RWPE2 (cell line): ENCODE data around the gene PRRC2B.

Experiments
- ATAC-seq: fragments of 200-7000 bp; cut with Tn5 transposase; 3 replicates; pipeline ENCODE4 v1.9.1; 2021; ENCODE audit warnings: low read depth
- DNase-seq: peaks from one replicate; pipeline ENCODE4 v3.0.0-alpha.2; 2020; ENCODE audit warnings: low spot score
- H3K27ac ChIP-seq: fragments of 450-650 bp; 2 replicates; pipeline ENCODE4 v1.5.1; 2017; ENCODE audit warnings: mild to moderate bottlenecking; ENCODE audit not compliant: poor library complexity, severe bottlenecking
- H3K27me3 ChIP-seq: fragments of 250-450 bp; sonication (Bioruptor Pico); 2 replicates; pipeline ENCODE4 v1.5.1; 2021; ENCODE audit warnings: mild to moderate bottlenecking, moderate library complexity; ENCODE audit not compliant: insufficient read depth, poor library complexity, severe bottlenecking
- H3K36me3 ChIP-seq: fragments of 250-450 bp; sonication (Bioruptor Pico); 2 replicates; pipeline ENCODE4 v1.5.1; 2020; ENCODE audit warnings: low read depth, mild to moderate bottlenecking, moderate library complexity
- H3K4me1 ChIP-seq: fragments of 250-450 bp; sonication (Bioruptor Pico); 2 replicates; pipeline ENCODE4 v1.5.1; 2021; ENCODE audit warnings: mild to moderate bottlenecking, moderate library complexity; ENCODE audit not compliant: insufficient read depth, poor library complexity, severe bottlenecking
- H3K4me3 ChIP-seq: fragments of 250-450 bp; sonication (Bioruptor Pico); 2 replicates; pipeline ENCODE4 v1.5.1; 2021; ENCODE audit warnings: mild to moderate bottlenecking, moderate library complexity; ENCODE audit not compliant: severe bottlenecking
- H3K9me3 ChIP-seq: fragments of 250-450 bp; sonication (Bioruptor Pico); 2 replicates; pipeline ENCODE4 v1.5.1; 2021; ENCODE audit warnings: mild to moderate bottlenecking, moderate library complexity; ENCODE audit not compliant: severe bottlenecking
- CTCF ChIP-seq: fragments of 450-650 bp; IDR thresholded peaks from one replicate; pipeline ENCODE4 v1.5.1; 2017; ENCODE audit warnings: mild to moderate bottlenecking, moderate library complexity; ENCODE audit not compliant: poor library complexity, severe bottlenecking

PRRC2B gene

DNA sequence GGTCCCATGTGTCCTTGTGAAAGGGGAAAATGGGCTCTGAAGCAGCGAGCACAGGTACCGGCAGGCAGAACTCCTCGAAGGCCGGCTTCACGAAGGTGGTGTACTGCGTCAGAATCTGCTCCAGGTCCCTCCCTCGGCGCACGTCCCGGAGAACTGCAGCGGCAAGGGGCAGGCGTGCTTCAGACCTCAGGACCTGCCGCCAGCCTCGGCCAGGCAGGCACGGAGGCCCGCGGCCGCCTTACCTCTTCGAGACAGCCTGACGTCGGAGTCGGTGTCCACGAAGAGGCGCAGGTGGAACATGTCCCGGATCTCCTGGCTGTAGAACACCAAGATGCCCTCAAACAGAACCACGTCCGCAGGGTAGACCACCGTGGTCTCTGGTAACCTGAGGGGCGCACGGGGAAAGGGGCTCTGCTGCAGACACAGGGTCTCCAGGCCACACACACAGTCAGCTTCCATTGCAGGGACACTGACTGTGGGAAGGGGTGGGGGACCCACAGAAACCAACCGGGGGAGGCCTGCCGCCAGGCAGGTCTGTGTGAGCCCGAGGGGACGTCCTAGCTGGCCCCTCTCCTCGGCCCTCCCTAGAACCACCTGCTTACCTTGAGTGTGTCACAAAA is 135.1 kb downstream of the PRRC2B start:
- Histone ChIP-seq H3K4me1 (no peaks in the 10 kb centered on the region), H3K27me3 (no peaks in the 10 kb centered on the region), H3K9me3 (no peaks in the 10 kb centered on the region), H3K27ac (no peak overlapping the region), H3K4me3 (no peak overlapping the region), H3K36me3 (peaks cover 42% of the 10 kb centered on the region)
- DNase-seq (no peak), ATAC-seq (no peak)
- TF ChIP-seq CTCF, result no peak

DNA sequence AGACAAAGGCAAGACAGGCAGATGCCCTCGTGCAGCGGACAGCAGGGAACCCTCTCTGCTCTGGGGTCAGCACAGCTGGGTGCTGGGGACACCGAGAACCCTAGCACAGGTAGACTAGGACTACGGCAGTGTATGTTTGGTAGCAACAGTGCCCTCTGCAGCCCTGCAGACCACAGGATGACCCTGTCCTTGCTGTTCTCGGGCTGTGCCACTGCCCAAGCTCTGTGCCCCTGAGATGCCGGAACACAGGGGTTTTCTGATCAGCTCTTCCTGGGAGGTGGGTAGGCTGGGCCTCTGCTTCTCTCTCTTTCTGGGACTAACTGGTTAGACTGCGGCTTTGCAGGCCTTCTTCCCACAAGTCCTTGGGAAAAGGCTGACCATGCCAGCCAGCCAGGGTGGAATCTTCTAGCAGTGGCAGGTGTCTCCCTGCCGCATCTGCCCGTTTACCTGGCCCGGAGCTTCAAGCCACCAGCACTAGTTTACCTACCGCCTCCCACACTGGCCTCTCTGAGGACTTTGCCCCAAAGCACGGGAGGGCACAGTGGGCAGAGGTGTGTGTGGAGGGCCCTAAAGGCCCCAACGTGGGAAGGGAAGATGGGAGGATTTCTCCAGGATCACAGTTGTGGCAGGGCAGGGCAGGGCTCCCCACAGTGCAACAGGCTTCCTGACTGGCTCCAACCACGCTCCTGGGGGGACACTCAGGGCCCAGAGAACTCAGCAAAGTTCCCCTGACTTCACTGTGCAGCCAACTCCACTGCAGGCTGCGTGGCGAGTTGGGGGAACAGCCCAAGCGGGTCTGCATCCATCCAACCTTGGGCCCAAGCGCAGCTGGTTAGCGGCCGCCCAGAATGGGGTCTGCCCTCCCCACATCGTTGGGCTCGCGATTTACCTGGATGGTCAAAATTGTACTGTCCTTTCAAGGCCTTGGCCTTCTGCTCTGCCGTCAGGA is 136.0 kb downstream of the PRRC2B start:
- H3K4me1 ChIP-seq, result no peaks in the 10 kb centered on the region
- no peak for DNase-seq
- no peak for TF ChIP-seq CTCF
- no peak for ATAC-seq
- no peak overlapping the region for H3K27ac ChIP-seq
- H3K4me3 ChIP-seq, result peak overlapping the region; percentile 86
- peaks cover 33% of the 10 kb centered on the region for H3K36me3 ChIP-seq
- no peaks in the 10 kb centered on the region for H3K27me3 ChIP-seq
- no peaks in the 10 kb centered on the region for H3K9me3 ChIP-seq

- H3K4me3 ChIP-seq, result peak overlapping the region; percentile 86
- peak; percentile 13 for TF ChIP-seq CTCF
- DNase-seq, result no peak
- ATAC-seq, result peak; percentile 61
- no peaks in the 10 kb centered on the region for H3K4me1 ChIP-seq
- peaks cover 30% of the 10 kb centered on the region for H3K36me3 ChIP-seq
- no peak overlapping the region for H3K27ac ChIP-seq
- no peaks in the 10 kb centered on the region for H3K9me3 ChIP-seq
- no peaks in the 10 kb centered on the region for H3K27me3 ChIP-seq
These were observed 136.6 kb downstream of the PRRC2B start for GRCh38 chr9:131530546-131530919.

- no peaks in the 10 kb centered on the region for H3K9me3 ChIP-seq
- ATAC-seq, result peak; percentile 89
- H3K4me3 ChIP-seq, result peak within 1 kb of the TSS; percentile 86
- no peak within 1 kb of the TSS for H3K27ac ChIP-seq
- TF ChIP-seq CTCF, result peak; percentile 8
- H3K36me3 ChIP-seq, result peaks cover 25% of the 10 kb centered on the region
- no peaks in the 10 kb centered on the region for H3K27me3 ChIP-seq
- H3K4me1 ChIP-seq, result no peaks in the 10 kb centered on the region
- no peak for DNase-seq
These were observed 137.3 kb downstream of the PRRC2B start, which contains the start of gene UCK1 for GRCh38 chr9:131530920-131531832. Gene UCK1 (minus strand): TSS chr9:131531263. CDS start chr9:131531174, 89 bp downstream.
